Duodenal mucosa (tissue), 2 donors: Measurements from ENCODE around the gene FGD4.
A peak's percentile ranks its signal among the peaks of the same experiment; 100 is the strongest.
"Not testable (repeated sequence)": the region's sequence is repeated elsewhere in the genome, so short reads cannot be mapped to it uniquely, and the experiment has no call there.

Experiments
- H3K27ac ChIP-seq: one replicate; pipeline ENCODE4 v1.7.0; 2013; ENCODE audit warnings: low read depth, low read length
- H3K27me3 ChIP-seq, 2 donors: one replicate each; pipeline ENCODE4 v1.7.0; 2013; ENCODE audit warnings: low read length in 2 of 2, control low read depth in 1 of 2; ENCODE audit not compliant: insufficient read depth in 2 of 2, control insufficient read depth in 1 of 2
- H3K36me3 ChIP-seq, 2 donors: one replicate each; pipeline ENCODE4 v1.7.0; 2013; ENCODE audit warnings: low read length in 2 of 2, control low read depth in 1 of 2; ENCODE audit not compliant: insufficient read depth in 2 of 2, control insufficient read depth in 1 of 2
- H3K4me1 ChIP-seq, 2 donors: one replicate each; pipeline ENCODE4 v1.7.0; 2013; ENCODE audit warnings: low read length in 2 of 2, control low read depth in 1 of 2; ENCODE audit not compliant: insufficient read depth in 2 of 2, control insufficient read depth in 1 of 2
- H3K4me3 ChIP-seq, 2 donors: one replicate each; pipeline ENCODE4 v1.7.0; 2013; ENCODE audit warnings: low read length in 2 of 2, low read depth in 1 of 2
- H3K9ac ChIP-seq, 2 donors: one replicate each; pipeline ENCODE4 v1.7.0; 2013; ENCODE audit warnings: low read length in 2 of 2, low read depth in 1 of 2
- H3K9me3 ChIP-seq, 2 donors: one replicate each; pipeline ENCODE4 v1.7.0; 2013; ENCODE audit warnings: low read length in 2 of 2, control low read depth in 1 of 2; ENCODE audit not compliant: control insufficient read depth in 1 of 2

The FGD4 gene

GRCh38 chr12:32532951-32533350 lies 133.6 kb downstream of the FGD4 start:
- Histone ChIP-seq H3K9ac (no peak overlapping the region), H3K36me3 (no peaks in the 10 kb centered on the region), H3K27me3 (no peaks in the 10 kb centered on the region), H3K4me3 (no peak overlapping the region), H3K9me3 (no peaks in the 10 kb centered on the region), H3K4me1 (peaks cover 22 to 28% of the 10 kb centered on the region in 2 donors), H3K27ac (no peak overlapping the region)

GRCh38 chr12:32533506-32533905 lies 134.1 kb downstream of the FGD4 start:
- H3K4me1 ChIP-seq = peaks cover 22 to 28% of the 10 kb centered on the region in 2 donors
- H3K4me3 ChIP-seq = peak overlapping the region in 1 of 2 donors; percentile 65
- H3K9ac ChIP-seq = peak overlapping the region in 1 of 2 donors; percentile 65

GRCh38 chr12:32533971-32534590 lies 134.7 kb downstream of the FGD4 start:
- no peaks in the 10 kb centered on the region for H3K9me3 ChIP-seq
- H3K27ac ChIP-seq = peak overlapping the region; percentile 3
- no peaks in the 10 kb centered on the region for H3K36me3 ChIP-seq
- H3K4me1 ChIP-seq = peaks cover 22 to 28% of the 10 kb centered on the region in 2 donors
- H3K27me3 ChIP-seq = no peaks in the 10 kb centered on the region
- peak overlapping the region; percentile 51 to 65 for H3K4me3 ChIP-seq
- peak overlapping the region in 1 of 2 donors; percentile 65 for H3K9ac ChIP-seq

More at GRCh38 chr12:32533506-32533905, 134.1 kb downstream of the FGD4 start:
- H3K27ac ChIP-seq, H3K9me3 ChIP-seq, H3K27me3 ChIP-seq, H3K36me3 ChIP-seq: not testable (repeated sequence)

GRCh38 chr12:32534698-32535097 lies 135.3 kb downstream of the FGD4 start:
- H3K4me3 ChIP-seq = peak overlapping the region; percentile 51 to 65
- no peaks in the 10 kb centered on the region for H3K27me3 ChIP-seq
- H3K36me3 ChIP-seq = no peaks in the 10 kb centered on the region
- peak overlapping the region in 1 of 2 donors; percentile 65 for H3K9ac ChIP-seq
- peak overlapping the region; percentile 63 for H3K27ac ChIP-seq
- H3K9me3 ChIP-seq = no peaks in the 10 kb centered on the region
- peaks cover 22 to 28% of the 10 kb centered on the region in 2 donors for H3K4me1 ChIP-seq

GRCh38 chr12:32535288-32535999 lies 136.1 kb downstream of the FGD4 start:
- Histone ChIP-seq H3K9me3 (no peaks in the 10 kb centered on the region), H3K27me3 (no peaks in the 10 kb centered on the region), H3K4me1 (peaks cover 22 to 28% of the 10 kb centered on the region in 2 donors), H3K9ac (peak overlapping the region; percentile 20 to 65), H3K36me3 (no peaks in the 10 kb centered on the region), H3K27ac (peak overlapping the region; percentile 63), H3K4me3 (peak overlapping the region; percentile 51 to 65)

- H3K27me3 ChIP-seq = no peaks in the 10 kb centered on the region
- H3K36me3 ChIP-seq = no peaks in the 10 kb centered on the region
- H3K9ac ChIP-seq = peak overlapping the region in 1 of 2 donors; percentile 65
- peaks cover 22 to 28% of the 10 kb centered on the region in 2 donors for H3K4me1 ChIP-seq
- no peaks in the 10 kb centered on the region for H3K9me3 ChIP-seq
- H3K4me3 ChIP-seq = peak overlapping the region; percentile 51 to 65
- no peak overlapping the region for H3K27ac ChIP-seq
Observed at GRCh38 chr12:32536000-32536345, 136.6 kb downstream of the FGD4 start.

GRCh38 chr12:32541754-32542374 lies 142.5 kb downstream of the FGD4 start:
- Histone ChIP-seq H3K9me3 (no peaks in the 10 kb centered on the region), H3K27me3 (no peaks in the 10 kb centered on the region), H3K4me1 (peaks cover 8 to 20% of the 10 kb centered on the region in 2 donors), H3K36me3 (no peaks in the 10 kb centered on the region), H3K9ac (no peak overlapping the region), H3K4me3 (no peak overlapping the region), H3K27ac (no peak overlapping the region)

- no peak overlapping the region for H3K27ac ChIP-seq
- no peaks in the 10 kb centered on the region for H3K36me3 ChIP-seq
- no peak overlapping the region for H3K9ac ChIP-seq
- no peaks in the 10 kb centered on the region for H3K9me3 ChIP-seq
- H3K4me1 ChIP-seq = peaks cover 8 to 20% of the 10 kb centered on the region in 2 donors
- H3K27me3 ChIP-seq = no peaks in the 10 kb centered on the region
- no peak overlapping the region for H3K4me3 ChIP-seq
Observed at GRCh38 chr12:32542428-32543229, 143.3 kb downstream of the FGD4 start.

GRCh38 chr12:32544893-32545292 lies 145.5 kb downstream of the FGD4 start:
- no peak overlapping the region for H3K27ac ChIP-seq
- H3K9me3 ChIP-seq = no peaks in the 10 kb centered on the region
- no peaks in the 10 kb centered on the region for H3K36me3 ChIP-seq
- H3K27me3 ChIP-seq = no peaks in the 10 kb centered on the region
- H3K4me3 ChIP-seq = no peak overlapping the region
- H3K9ac ChIP-seq = no peak overlapping the region
- peaks cover 18 to 20% of the 10 kb centered on the region in 2 donors for H3K4me1 ChIP-seq
